HEK293 (cell line): ENCODE results near the gene VASP.

Source experiments
- CTCF ChIA-PET: fragments of 350-600 bp; formaldehyde crosslinking; extraction: SDS; loops from one replicate; lab custom pipeline; 2021; ENCODE audit warnings: antibody characterized with exemption; lab: Yijun Ruan, JAX
- POLR2A ChIA-PET: fragments of 300-600 bp; formaldehyde crosslinking; extraction: SDS; loops from one replicate; lab custom pipeline; 2020; ENCODE audit warnings: antibody characterized with exemption, inconsistent platforms; lab: Yijun Ruan, JAX
- H3K27ac ChIP-seq: fragments of 200-500 bp; sonication (Bioruptor generic); 2 replicates; pipeline ENCODE4 v1.5.1; 2014; ENCODE audit warnings: low read depth, low read length, control low read depth, inconsistent platforms; ENCODE audit errors: extremely low read depth
- H3K36me3 ChIP-seq, 2 experiments: fragments of 200-500 bp in 1 of 2; sonication (Bioruptor generic) in 1 of 2; 1 replicate in 1 of 2; 2 replicates in 1 of 2; pipeline ENCODE4 v1.5.1; 2014 to 2017; ENCODE audit warnings: inconsistent platforms in 2 of 2, low read length in 2 of 2; ENCODE audit not compliant: control insufficient read depth in 2 of 2, insufficient read depth in 1 of 2
- H3K4me1 ChIP-seq: fragments of 200-500 bp; sonication (Bioruptor generic); 2 replicates; pipeline ENCODE4 v1.5.1; 2014; ENCODE audit warnings: mild to moderate bottlenecking, low read length, inconsistent platforms; ENCODE audit not compliant: control insufficient read depth, insufficient read depth
- H3K4me3 ChIP-seq: 2 replicates; pipeline ENCODE4 v1.5.1; 2011; ENCODE audit warnings: low read depth, mild to moderate bottlenecking, control low read depth, low read length, moderate library complexity
- H3K9me3 ChIP-seq: fragments of 200-500 bp; sonication (Bioruptor generic); 2 replicates; pipeline ENCODE4 v1.5.1; 2014; ENCODE audit warnings: low read depth, low read length, inconsistent platforms; ENCODE audit not compliant: control insufficient read depth, insufficient read depth
- BCL11B ChIP-seq: fragments of 450-650 bp; formaldehyde crosslinking; IDR thresholded peaks from 2 replicates; pipeline ENCODE4 v1.5.1; 2016; ENCODE audit warnings: low read depth, missing biosample characterization, missing genetic modification characterization
- ZNF19 ChIP-seq: fragments of 450-650 bp; formaldehyde crosslinking; IDR thresholded peaks from 2 replicates; pipeline ENCODE4; 2016; ENCODE audit warnings: missing biosample characterization, missing genetic modification characterization, low read depth
- ZNF221 ChIP-seq: fragments of 450-650 bp; formaldehyde crosslinking; IDR thresholded peaks from 2 replicates; pipeline ENCODE4 v1.5.1; 2017; ENCODE audit warnings: missing biosample characterization, missing genetic modification characterization, borderline replicate concordance
- ZNF433 ChIP-seq: fragments of 450-650 bp; formaldehyde crosslinking; IDR thresholded peaks from 2 replicates; pipeline ENCODE4 v1.5.1; 2016; ENCODE audit warnings: missing biosample characterization, missing genetic modification characterization, low read depth
- ZNF610 ChIP-seq: fragments of 450-650 bp; formaldehyde crosslinking; IDR thresholded peaks from 2 replicates; pipeline ENCODE4 v1.5.1; 2016; ENCODE audit warnings: missing biosample characterization, missing genetic modification characterization, borderline replicate concordance
- ZNF792 ChIP-seq: fragments of 450-650 bp; formaldehyde crosslinking; IDR thresholded peaks from 2 replicates; pipeline ENCODE4 v1.5.1; 2016; ENCODE audit warnings: missing biosample characterization, missing genetic modification characterization
- TF ChIP-seq, protein P1 (sequence below): fragments of 450-650 bp; formaldehyde crosslinking; IDR thresholded peaks from 2 replicates; pipeline ENCODE4 v1.5.1; 2016; ENCODE audit warnings: missing biosample characterization, missing genetic modification characterization
- TF ChIP-seq, protein P2 (sequence below): fragments of 450-650 bp; formaldehyde crosslinking; IDR thresholded peaks from 2 replicates; pipeline ENCODE4 v1.5.1; 2016; ENCODE audit warnings: missing biosample characterization, missing genetic modification characterization, borderline replicate concordance
- TF ChIP-seq, protein P3 (sequence below): fragments of 450-650 bp; formaldehyde crosslinking; IDR thresholded peaks from 2 replicates; pipeline ENCODE4 v1.5.1; 2016; ENCODE audit warnings: missing biosample characterization, missing genetic modification characterization
- TF ChIP-seq, protein P4 (sequence below): fragments of 450-650 bp; formaldehyde crosslinking; IDR thresholded peaks from 2 replicates; pipeline ENCODE4 v1.5.1; 2016; ENCODE audit warnings: missing biosample characterization, missing genetic modification characterization

VASP gene

DNA sequence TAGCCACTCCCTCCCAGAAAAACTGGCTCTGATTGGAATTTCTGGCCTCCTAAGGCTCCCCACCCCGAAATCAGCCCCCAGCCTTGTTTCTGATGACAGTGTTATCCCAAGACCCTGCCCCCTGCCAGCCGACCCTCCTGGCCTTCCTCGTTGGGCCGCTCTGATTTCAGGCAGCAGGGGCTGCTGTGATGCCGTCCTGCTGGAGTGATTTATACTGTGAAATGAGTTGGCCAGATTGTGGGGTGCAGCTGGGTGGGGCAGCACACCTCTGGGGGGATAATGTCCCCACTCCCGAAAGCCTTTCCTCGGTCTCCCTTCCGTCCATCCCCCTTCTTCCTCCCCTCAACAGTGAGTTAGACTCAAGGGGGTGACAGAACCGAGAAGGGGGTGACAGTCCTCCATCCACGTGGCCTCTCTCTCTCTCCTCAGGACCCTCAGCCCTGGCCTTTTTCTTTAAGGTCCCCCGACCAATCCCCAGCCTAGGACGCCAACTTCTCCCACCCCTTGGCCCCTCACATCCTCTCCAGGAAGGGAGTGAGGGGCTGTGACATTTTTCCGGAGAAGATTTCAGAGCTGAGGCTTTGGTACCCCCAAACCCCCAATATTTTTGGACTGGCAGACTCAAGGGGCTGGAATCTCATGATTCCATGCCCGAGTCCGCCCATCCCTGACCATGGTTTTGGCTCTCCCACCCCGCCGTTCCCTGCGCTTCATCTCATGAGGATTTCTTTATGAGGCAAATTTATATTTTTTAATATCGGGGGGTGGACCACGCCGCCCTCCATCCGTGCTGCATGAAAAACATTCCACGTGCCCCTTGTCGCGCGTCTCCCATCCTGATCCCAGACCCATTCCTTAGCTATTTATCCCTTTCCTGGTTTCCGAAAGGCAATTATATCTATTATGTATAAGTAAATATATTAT lies 33.3 kb upstream of the VASP start:
- H3K36me3 ChIP-seq = no peaks in the 10 kb centered on the region
- no peak overlapping the region for H3K4me3 ChIP-seq
- H3K27ac ChIP-seq = no peak overlapping the region
- H3K9me3 ChIP-seq = no peaks in the 10 kb centered on the region
- TF ChIP-seq ZNF433 (tag by site-specific recombination) (no peak), ZNF19 (tag by site-specific recombination) (no peak), ZNF610 (no peak), BCL11B (tag by site-specific recombination) (no peak), ZNF792 (tag by site-specific recombination) (no peak), ZNF221 (tag by site-specific recombination) (no peak)
- TF ChIP-seq, protein P1, sequence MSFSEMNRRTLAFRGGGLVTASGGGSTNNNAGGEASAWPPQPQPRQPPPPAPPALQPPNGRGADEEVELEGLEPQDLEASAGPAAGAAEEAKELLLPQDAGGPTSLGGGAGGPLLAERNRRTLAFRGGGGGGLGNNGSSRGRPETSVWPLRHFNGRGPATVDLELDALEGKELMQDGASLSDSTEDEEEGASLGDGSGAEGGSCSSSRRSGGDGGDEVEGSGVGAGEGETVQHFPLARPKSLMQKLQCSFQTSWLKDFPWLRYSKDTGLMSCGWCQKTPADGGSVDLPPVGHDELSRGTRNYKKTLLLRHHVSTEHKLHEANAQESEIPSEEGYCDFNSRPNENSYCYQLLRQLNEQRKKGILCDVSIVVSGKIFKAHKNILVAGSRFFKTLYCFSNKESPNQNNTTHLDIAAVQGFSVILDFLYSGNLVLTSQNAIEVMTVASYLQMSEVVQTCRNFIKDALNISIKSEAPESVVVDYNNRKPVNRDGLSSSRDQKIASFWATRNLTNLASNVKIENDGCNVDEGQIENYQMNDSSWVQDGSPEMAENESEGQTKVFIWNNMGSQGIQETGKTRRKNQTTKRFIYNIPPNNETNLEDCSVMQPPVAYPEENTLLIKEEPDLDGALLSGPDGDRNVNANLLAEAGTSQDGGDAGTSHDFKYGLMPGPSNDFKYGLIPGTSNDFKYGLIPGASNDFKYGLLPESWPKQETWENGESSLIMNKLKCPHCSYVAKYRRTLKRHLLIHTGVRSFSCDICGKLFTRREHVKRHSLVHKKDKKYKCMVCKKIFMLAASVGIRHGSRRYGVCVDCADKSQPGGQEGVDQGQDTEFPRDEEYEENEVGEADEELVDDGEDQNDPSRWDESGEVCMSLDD (tag by site-specific recombination) = no peak
- TF ChIP-seq, protein P2, sequence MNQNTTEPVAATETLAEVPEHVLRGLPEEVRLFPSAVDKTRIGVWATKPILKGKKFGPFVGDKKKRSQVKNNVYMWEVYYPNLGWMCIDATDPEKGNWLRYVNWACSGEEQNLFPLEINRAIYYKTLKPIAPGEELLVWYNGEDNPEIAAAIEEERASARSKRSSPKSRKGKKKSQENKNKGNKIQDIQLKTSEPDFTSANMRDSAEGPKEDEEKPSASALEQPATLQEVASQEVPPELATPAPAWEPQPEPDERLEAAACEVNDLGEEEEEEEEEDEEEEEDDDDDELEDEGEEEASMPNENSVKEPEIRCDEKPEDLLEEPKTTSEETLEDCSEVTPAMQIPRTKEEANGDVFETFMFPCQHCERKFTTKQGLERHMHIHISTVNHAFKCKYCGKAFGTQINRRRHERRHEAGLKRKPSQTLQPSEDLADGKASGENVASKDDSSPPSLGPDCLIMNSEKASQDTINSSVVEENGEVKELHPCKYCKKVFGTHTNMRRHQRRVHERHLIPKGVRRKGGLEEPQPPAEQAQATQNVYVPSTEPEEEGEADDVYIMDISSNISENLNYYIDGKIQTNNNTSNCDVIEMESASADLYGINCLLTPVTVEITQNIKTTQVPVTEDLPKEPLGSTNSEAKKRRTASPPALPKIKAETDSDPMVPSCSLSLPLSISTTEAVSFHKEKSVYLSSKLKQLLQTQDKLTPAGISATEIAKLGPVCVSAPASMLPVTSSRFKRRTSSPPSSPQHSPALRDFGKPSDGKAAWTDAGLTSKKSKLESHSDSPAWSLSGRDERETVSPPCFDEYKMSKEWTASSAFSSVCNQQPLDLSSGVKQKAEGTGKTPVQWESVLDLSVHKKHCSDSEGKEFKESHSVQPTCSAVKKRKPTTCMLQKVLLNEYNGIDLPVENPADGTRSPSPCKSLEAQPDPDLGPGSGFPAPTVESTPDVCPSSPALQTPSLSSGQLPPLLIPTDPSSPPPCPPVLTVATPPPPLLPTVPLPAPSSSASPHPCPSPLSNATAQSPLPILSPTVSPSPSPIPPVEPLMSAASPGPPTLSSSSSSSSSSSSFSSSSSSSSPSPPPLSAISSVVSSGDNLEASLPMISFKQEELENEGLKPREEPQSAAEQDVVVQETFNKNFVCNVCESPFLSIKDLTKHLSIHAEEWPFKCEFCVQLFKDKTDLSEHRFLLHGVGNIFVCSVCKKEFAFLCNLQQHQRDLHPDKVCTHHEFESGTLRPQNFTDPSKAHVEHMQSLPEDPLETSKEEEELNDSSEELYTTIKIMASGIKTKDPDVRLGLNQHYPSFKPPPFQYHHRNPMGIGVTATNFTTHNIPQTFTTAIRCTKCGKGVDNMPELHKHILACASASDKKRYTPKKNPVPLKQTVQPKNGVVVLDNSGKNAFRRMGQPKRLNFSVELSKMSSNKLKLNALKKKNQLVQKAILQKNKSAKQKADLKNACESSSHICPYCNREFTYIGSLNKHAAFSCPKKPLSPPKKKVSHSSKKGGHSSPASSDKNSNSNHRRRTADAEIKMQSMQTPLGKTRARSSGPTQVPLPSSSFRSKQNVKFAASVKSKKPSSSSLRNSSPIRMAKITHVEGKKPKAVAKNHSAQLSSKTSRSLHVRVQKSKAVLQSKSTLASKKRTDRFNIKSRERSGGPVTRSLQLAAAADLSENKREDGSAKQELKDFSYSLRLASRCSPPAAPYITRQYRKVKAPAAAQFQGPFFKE (tag by site-specific recombination) = no peak
- TF ChIP-seq, protein P3, sequence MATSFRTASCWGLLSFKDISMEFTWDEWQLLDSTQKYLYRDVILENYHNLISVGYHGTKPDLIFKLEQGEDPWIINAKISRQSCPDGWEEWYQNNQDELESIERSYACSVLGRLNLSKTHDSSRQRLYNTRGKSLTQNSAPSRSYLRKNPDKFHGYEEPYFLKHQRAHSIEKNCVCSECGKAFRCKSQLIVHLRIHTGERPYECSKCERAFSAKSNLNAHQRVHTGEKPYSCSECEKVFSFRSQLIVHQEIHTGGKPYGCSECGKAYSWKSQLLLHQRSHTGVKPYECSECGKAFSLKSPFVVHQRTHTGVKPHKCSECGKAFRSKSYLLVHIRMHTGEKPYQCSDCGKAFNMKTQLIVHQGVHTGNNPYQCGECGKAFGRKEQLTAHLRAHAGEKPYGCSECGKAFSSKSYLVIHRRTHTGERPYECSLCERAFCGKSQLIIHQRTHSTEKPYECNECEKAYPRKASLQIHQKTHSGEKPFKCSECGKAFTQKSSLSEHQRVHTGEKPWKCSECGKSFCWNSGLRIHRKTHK (tag by site-specific recombination) = no peak
- TF ChIP-seq, protein P4, sequence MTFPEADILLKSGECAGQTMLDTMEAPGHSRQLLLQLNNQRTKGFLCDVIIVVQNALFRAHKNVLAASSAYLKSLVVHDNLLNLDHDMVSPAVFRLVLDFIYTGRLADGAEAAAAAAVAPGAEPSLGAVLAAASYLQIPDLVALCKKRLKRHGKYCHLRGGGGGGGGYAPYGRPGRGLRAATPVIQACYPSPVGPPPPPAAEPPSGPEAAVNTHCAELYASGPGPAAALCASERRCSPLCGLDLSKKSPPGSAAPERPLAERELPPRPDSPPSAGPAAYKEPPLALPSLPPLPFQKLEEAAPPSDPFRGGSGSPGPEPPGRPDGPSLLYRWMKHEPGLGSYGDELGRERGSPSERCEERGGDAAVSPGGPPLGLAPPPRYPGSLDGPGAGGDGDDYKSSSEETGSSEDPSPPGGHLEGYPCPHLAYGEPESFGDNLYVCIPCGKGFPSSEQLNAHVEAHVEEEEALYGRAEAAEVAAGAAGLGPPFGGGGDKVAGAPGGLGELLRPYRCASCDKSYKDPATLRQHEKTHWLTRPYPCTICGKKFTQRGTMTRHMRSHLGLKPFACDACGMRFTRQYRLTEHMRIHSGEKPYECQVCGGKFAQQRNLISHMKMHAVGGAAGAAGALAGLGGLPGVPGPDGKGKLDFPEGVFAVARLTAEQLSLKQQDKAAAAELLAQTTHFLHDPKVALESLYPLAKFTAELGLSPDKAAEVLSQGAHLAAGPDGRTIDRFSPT (tag by site-specific recombination) = no peak
- ChIA-PET CTCF (interaction anchor here (0.6 to 8.5 kb wide), 7 partner anchors 11 to 203 kb away, joined by 3 to 295 read pairs (median 5); no protein-coding TSS in a partner anchor), POLR2A (no interaction called here)
- H3K4me1 ChIP-seq = no peaks in the 10 kb centered on the region
